Measurements from ENCODE around the gene USP17L19. TPM values are rescaled to one million over a fixed set of nuclear protein-coding genes. Genes with fewer than 3 reads are reported as not detected.

Gene USP17L19
- total RNA-seq, 1 experiment from 2014 or later = not detected

Other genes with a start within 250 kb of the USP17L19 start
- not detected in 2 replicates for gene FAM90A26, start 83.0 kb upstream of the USP17L19 start, total RNA-seq (2014; rRNA removed; shearing (Covaris generic); ENCODE audit: low replicate concordance)
- not detected in 2 replicates for gene USP17L10, start 42.7 kb upstream of the USP17L19 start, total RNA-seq (2014; rRNA removed; shearing (Covaris generic); ENCODE audit: low replicate concordance)
- not detected in 2 replicates for gene USP17L11, start 38.0 kb upstream of the USP17L19 start, total RNA-seq (2014; rRNA removed; shearing (Covaris generic); ENCODE audit: low replicate concordance)
- gene USP17L12, start 33.2 kb upstream of the USP17L19 start, total RNA-seq (2014; rRNA removed; shearing (Covaris generic); ENCODE audit: low replicate concordance) = not detected in 2 replicates
- gene USP17L13, start 28.5 kb upstream of the USP17L19 start, total RNA-seq (2014; rRNA removed; shearing (Covaris generic); ENCODE audit: low replicate concordance) = not detected in 2 replicates
- not detected in 2 replicates for gene USP17L15, start 19.0 kb upstream of the USP17L19 start, total RNA-seq (2014; rRNA removed; shearing (Covaris generic); ENCODE audit: low replicate concordance)
- gene USP17L17, start 9.5 kb upstream of the USP17L19 start, total RNA-seq (2014; rRNA removed; shearing (Covaris generic); ENCODE audit: low replicate concordance) = not detected in 2 replicates
- not detected in 2 replicates for gene USP17L18, start 4.7 kb upstream of the USP17L19 start, total RNA-seq (2014; rRNA removed; shearing (Covaris generic); ENCODE audit: low replicate concordance)
- gene USP17L20, start 4.7 kb downstream of the USP17L19 start, total RNA-seq (2014; rRNA removed; shearing (Covaris generic); ENCODE audit: low replicate concordance) = not detected in 2 replicates
- gene USP17L21, start 9.5 kb downstream of the USP17L19 start, total RNA-seq (2014; rRNA removed; shearing (Covaris generic); ENCODE audit: low replicate concordance) = not detected in 2 replicates
- not detected in 2 replicates for gene USP17L22, start 14.2 kb downstream of the USP17L19 start, total RNA-seq (2014; rRNA removed; shearing (Covaris generic); ENCODE audit: low replicate concordance)
- not detected in 2 replicates for gene USP17L24, start 71.8 kb downstream of the USP17L19 start, total RNA-seq (2014; rRNA removed; shearing (Covaris generic); ENCODE audit: low replicate concordance)
- not detected in 2 replicates for gene USP17L25, start 76.5 kb downstream of the USP17L19 start, total RNA-seq (2014; rRNA removed; shearing (Covaris generic); ENCODE audit: low replicate concordance)
- gene USP17L26, start 81.3 kb downstream of the USP17L19 start, total RNA-seq (2014; rRNA removed; shearing (Covaris generic); ENCODE audit: low replicate concordance) = not detected in 2 replicates
- gene USP17L5, start 86.0 kb downstream of the USP17L19 start, total RNA-seq (2014; rRNA removed; shearing (Covaris generic); ENCODE audit: low replicate concordance) = not detected in 2 replicates
- gene USP17L27, start 90.8 kb downstream of the USP17L19 start, total RNA-seq (2014; rRNA removed; shearing (Covaris generic); ENCODE audit: low replicate concordance) = not detected in 2 replicates
- not detected in 2 replicates for gene USP17L28, start 95.5 kb downstream of the USP17L19 start, total RNA-seq (2014; rRNA removed; shearing (Covaris generic); ENCODE audit: low replicate concordance)
- gene USP17L29, start 100.3 kb downstream of the USP17L19 start, total RNA-seq (2014; rRNA removed; shearing (Covaris generic); ENCODE audit: low replicate concordance) = not detected in 2 replicates
- not detected in 2 replicates for gene USP17L30, start 109.8 kb downstream of the USP17L19 start, total RNA-seq (2014; rRNA removed; shearing (Covaris generic); ENCODE audit: low replicate concordance)
- gene DEFB131A, start 191.0 kb downstream of the USP17L19 start, total RNA-seq (2014; rRNA removed; shearing (Covaris generic); ENCODE audit: low replicate concordance) = not detected in 2 replicates